Activated T-helper 17 cell treated with anti-CD3 and anti-CD28 coated beads, Interleukin-2, amount 50 U/mL, for 72 hours (primary cell): Measurements from ENCODE around the gene XXYLT1. TPM values are rescaled to one million over a fixed set of nuclear protein-coding genes. Genes with fewer than 3 reads are reported as not detected.

Experiments
- ATAC-seq: fragments of 150-1000 bp; cut with Tn5 transposase; replicated peaks from 2 replicates; pipeline ENCODE4 v1.10.0; 2021; ENCODE audit warnings: mild to moderate bottlenecking, moderate library complexity
- H3K27ac Mint-ChIP-seq: one replicate; pipeline ENCODE4 v1.8.0; 2022; ENCODE audit warnings: mixed read lengths
- H3K27me3 Mint-ChIP-seq: one replicate; pipeline ENCODE4 v1.8.0; 2022; ENCODE audit warnings: mixed read lengths
- H3K36me3 Mint-ChIP-seq: one replicate; pipeline ENCODE4 v1.8.0; 2022; ENCODE audit warnings: low read depth, mild to moderate bottlenecking, mixed read lengths
- H3K4me1 Mint-ChIP-seq: one replicate; pipeline ENCODE4 v1.8.0; 2022; ENCODE audit warnings: mixed read lengths
- H3K4me3 Mint-ChIP-seq: one replicate; pipeline ENCODE4 v1.8.0; 2022; ENCODE audit warnings: mild to moderate bottlenecking, mixed read lengths
- H3K9me3 Mint-ChIP-seq: one replicate; pipeline ENCODE4 v1.8.0; 2022; ENCODE audit warnings: mixed read lengths
- total RNA-seq, 2 donors: library from RNA; stranded (reverse); gene quantifications; one replicate each; pipeline ENCODE4 v1.2.3, GENCODE V29; 2022

Gene XXYLT1
- total RNA-seq, 2 donors from 2014 or later, result 7.0 to 7.4 TPM

DNA sequence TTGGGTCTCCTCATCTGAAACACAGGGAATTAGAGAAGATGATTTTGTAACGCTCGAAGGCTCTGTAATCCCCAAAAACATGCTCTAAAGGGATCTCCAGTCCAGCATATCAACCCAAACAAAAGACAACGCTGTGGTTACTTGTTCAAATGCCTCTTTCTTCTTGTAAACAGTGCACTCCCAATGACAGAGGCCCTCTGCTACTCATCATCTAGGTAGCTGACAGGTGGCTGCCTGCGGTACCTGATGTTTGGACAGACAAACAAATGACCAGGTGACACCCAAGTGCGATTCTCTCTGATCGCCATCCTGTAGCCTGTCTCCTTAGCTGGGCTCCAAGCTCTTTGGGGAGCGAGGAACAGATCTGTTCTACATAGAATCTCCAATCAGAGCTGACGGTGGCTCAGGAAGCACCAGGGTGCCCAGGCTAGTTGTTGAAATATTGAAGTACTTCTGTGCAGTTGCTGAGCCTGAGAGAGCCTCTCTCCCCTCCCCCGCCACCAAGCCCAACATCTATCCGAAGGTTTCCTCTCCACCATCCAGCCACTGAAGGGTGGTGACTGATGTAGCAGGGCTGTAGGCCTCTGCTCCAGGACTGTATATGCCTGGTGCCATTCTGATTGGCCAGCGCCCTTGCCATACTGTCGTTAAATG is 238.7 kb downstream of the XXYLT1 start:
- no peaks in the 10 kb centered on the region for H3K36me3 Mint-ChIP-seq
- H3K4me3 Mint-ChIP-seq, result no peak overlapping the region
- no peak for ATAC-seq
- H3K27ac Mint-ChIP-seq, result no peak overlapping the region
- H3K9me3 Mint-ChIP-seq, result no peaks in the 10 kb centered on the region
- peaks cover 6% of the 10 kb centered on the region for H3K27me3 Mint-ChIP-seq
- H3K4me1 Mint-ChIP-seq, result no peaks in the 10 kb centered on the region

DNA sequence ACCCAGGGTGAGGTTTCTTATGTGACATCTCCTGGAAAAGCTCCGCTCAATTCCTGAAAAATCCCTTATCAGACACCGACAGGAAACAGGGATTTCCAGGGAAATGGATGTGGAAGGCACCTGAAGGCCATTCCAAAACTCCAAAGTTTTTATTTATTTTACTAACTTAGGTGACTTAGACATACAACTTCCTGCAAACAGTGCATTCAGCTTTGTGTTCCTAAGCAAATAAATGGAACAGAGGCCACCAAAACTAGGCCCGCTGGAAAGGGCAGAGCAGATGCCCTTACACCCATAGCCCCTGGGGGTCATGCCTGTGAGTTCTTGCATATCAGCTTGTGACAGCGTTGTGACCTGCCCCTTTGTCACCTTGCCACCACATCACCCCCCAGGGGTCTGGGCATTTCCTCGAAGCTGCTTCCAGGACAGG is 239.4 kb downstream of the XXYLT1 start:
- Mint-ChIP-seq H3K9me3 (no peaks in the 10 kb centered on the region), H3K4me3 (no peak overlapping the region), H3K4me1 (no peaks in the 10 kb centered on the region), H3K27ac (no peak overlapping the region), H3K27me3 (peaks cover 6% of the 10 kb centered on the region), H3K36me3 (no peaks in the 10 kb centered on the region)
- no peak for ATAC-seq

DNA sequence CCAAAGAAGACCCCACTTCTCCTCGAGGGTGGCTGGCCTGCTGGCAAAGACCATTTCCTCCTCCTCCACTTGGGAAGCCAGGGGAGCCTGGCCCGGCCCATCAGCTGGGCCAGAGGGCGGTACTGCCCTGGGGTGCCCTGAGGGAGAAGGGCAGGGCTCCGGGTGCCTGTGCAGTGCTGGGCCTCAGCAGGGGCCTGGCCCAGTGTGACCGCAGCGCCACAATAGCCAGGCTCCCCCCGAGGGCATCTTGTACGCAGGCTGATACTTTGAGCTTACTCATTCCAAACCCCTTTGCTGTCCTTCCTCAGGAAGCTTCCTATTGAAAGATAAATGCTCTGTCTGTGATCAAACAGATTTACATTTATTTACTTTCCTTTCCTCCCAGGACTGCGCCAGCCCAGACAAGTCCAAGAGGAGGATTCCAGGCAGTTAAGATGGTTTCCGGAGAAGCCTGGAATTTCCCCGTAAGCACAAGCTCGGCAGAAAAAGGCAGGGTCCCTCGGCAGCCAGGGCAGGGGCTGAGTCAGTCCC is 240.1 kb downstream of the XXYLT1 start:
- Mint-ChIP-seq H3K27ac (no peak overlapping the region), H3K4me1 (no peaks in the 10 kb centered on the region), H3K4me3 (no peak overlapping the region), H3K36me3 (no peaks in the 10 kb centered on the region), H3K27me3 (peaks cover 6% of the 10 kb centered on the region), H3K9me3 (no peaks in the 10 kb centered on the region)
- no peak for ATAC-seq

DNA sequence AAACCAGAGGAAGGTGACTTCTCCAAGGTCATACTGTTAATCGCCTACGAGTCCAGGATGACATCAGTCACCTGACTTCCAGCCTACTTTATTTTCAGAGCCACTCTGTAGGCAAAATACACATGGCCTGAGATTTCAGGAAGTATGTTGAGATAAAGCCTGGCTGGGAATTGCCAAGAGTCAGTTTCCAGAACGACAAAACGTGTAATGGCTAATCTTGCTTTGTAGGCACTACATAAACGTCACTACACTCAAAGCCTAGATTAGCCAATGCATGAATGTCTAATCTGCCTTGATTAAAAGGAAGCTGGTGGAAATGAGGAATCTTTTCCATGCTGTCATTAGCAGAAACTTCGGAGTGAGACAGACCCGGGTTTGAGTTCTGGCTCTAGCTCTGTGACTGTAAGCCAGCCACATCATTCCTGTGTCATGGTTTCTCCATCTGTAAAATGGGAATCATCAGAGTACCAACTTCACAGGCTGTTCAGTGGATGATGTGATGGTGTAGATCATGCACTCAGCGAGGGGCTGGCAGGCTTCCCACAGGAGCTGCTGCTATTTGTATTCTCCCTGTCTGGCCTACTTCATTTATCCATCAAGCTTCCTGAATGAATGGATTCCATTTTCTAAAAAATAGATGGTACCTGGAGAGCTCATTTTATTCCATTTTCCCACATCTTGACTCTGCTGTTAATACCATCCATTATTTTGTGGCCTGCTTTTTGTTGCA is 241.9 kb downstream of the XXYLT1 start:
- Mint-ChIP-seq H3K27ac (no peak overlapping the region), H3K4me1 (no peaks in the 10 kb centered on the region), H3K9me3 (no peaks in the 10 kb centered on the region), H3K27me3 (peaks cover 8% of the 10 kb centered on the region), H3K4me3 (no peak overlapping the region), H3K36me3 (no peaks in the 10 kb centered on the region)
- no peak for ATAC-seq

DNA sequence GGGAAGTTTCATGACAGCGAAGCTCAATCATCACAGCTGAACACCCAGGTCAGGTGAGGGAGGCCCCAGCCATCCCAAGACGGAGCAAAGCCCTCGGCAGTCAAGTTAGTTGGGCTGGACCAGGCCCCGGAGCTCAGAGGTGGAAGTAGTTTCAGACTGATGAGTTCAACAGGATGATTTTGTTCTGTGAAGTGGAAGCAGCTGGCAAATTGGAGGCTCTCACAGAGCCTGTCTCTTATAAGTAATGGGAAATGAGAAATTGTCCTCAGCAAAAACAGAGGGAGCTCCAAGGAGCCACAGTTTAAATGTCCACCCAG is 245.1 kb downstream of the XXYLT1 start:
- no peaks in the 10 kb centered on the region for H3K9me3 Mint-ChIP-seq
- no peaks in the 10 kb centered on the region for H3K4me1 Mint-ChIP-seq
- ATAC-seq, result no peak

DNA sequence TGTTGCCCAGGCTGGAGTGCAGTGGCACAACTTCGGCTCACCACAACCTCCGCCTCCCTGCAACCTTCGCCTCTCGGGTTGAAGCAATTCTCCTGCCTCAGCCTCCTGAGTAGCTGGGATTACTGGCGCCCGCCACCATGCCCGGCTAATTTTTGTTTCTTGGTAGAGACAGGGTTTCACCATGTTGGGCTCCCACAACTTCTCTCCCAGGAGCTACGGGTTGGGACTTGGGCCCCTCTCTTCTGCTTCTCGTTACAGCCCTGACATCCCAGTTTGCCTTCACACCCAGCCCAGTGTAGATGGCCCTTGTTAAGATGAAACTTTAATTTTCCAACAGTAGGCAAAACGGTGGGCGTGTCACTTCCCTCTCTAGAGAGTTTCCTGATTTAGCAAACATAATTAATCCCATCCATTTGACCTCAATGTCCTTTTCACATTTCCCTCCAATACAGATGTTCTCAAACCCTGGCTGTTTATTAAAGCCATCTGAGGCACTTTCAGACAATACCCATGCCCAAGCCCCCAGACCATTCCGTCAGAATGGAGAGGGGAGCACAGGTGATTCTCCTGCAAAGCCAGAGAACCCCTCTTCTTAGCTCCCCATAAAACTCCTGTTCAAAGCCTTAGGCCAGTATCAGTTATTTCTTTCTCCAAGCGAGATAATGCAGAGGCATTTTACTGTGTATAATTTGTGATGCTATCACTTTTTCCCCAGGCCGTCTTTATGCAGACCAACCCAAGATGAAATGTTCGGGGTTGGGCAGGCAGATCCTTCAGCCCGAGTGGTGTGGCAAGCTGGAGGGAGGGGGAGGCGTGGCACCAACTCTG is 245.7 kb downstream of the XXYLT1 start:
- H3K4me1 Mint-ChIP-seq, result no peaks in the 10 kb centered on the region
- no peak overlapping the region for H3K27ac Mint-ChIP-seq
- peaks cover 18% of the 10 kb centered on the region for H3K27me3 Mint-ChIP-seq
- no peak for ATAC-seq
- H3K36me3 Mint-ChIP-seq, result no peaks in the 10 kb centered on the region
- H3K4me3 Mint-ChIP-seq, result no peak overlapping the region
- no peaks in the 10 kb centered on the region for H3K9me3 Mint-ChIP-seq

More for the DNA sequence above, 245.1 kb downstream of the XXYLT1 start:
- H3K36me3 Mint-ChIP-seq, result no peaks in the 10 kb centered on the region
- H3K27me3 Mint-ChIP-seq, result peaks cover 16% of the 10 kb centered on the region
- H3K27ac Mint-ChIP-seq, result no peak overlapping the region
- H3K4me3 Mint-ChIP-seq, result no peak overlapping the region

DNA sequence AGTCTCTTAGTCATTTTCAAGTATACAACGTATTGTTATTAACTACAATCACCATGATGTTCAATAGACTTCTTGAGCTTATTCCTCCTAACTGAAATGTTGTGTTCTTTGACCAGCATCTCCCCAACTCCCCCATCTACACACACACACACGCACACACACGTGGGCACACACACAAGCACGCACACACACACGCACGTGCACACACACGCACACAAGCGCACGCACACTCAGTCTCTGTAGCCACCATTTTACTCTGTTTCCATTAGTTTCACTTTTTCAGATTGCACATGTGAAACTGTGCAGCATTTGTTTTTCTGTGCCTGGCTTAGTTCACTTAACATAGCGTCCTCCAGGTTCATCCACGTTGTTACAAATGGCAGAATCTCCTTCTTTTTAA is 247.0 kb downstream of the XXYLT1 start:
- Mint-ChIP-seq H3K4me3 (no peak overlapping the region), H3K27ac (no peak overlapping the region), H3K9me3 (no peaks in the 10 kb centered on the region), H3K36me3 (no peaks in the 10 kb centered on the region), H3K27me3 (peaks cover 22% of the 10 kb centered on the region), H3K4me1 (no peaks in the 10 kb centered on the region)
- ATAC-seq, result no peak

DNA sequence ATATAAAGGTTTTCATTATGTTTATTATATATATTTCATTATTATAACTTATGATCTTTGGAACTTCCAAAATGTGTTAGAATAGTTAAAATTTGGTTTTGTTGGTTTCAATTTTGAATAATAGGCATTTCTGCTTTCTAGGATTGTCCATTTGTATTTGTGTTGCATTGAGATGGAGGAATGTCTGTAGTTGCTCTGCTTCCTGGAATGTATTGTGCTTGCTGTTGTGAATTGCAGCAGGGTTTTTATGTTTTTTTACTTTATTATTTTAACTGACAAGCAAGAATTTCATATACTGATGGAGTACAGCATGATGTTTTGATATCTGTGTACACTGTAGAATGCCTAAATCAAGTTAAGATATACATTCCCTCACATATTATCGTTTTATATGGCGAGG is 247.4 kb downstream of the XXYLT1 start:
- H3K4me3 Mint-ChIP-seq, result no peak overlapping the region
- no peak for ATAC-seq
- H3K36me3 Mint-ChIP-seq, result no peaks in the 10 kb centered on the region
- no peaks in the 10 kb centered on the region for H3K9me3 Mint-ChIP-seq
- H3K27ac Mint-ChIP-seq, result no peak overlapping the region
- peaks cover 24% of the 10 kb centered on the region for H3K27me3 Mint-ChIP-seq
- H3K4me1 Mint-ChIP-seq, result no peaks in the 10 kb centered on the region

DNA sequence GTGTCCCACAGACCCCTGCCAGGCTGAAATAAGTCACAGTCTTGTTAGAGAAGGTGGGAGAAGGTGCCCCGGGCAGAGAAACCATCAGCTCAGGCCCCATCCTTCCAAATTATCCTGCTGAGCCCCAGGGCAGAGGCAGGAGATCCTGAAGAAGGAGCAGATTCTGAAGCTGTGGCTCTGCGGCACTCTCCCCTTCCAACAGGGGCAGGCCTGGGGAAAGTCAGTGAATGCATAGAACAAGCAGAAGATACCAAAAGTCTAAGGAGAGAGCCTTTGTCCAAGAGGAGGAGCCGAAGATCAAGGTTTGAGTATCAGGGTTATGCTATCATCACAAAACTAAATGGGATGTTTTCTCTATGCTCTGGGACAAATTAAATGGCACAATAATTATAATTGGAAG is 249.3 kb downstream of the XXYLT1 start:
- no peaks in the 10 kb centered on the region for H3K36me3 Mint-ChIP-seq
- no peaks in the 10 kb centered on the region for H3K9me3 Mint-ChIP-seq
- no peak overlapping the region for H3K4me3 Mint-ChIP-seq
- no peak for ATAC-seq
- H3K4me1 Mint-ChIP-seq, result no peaks in the 10 kb centered on the region
- peaks cover 27% of the 10 kb centered on the region for H3K27me3 Mint-ChIP-seq
- no peak overlapping the region for H3K27ac Mint-ChIP-seq

DNA sequence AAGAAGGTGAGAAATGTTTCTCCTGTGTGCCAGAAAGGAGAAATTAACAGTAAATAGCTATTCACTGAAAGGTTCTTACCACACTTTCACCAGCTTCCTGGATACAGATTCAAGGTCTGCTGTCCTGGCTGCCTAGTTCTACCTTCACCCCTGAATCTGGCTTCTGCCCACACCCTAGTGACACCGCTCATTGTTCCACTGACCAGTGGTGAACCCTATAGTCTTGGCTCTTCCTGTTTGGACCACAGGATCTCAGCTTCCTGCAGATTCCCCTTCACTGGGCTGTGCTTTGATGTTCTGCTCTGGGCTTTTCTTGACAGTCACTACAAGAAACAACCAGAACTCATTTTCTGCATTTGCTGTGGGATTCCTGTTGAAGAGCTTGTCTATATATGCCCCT is 250.0 kb downstream of the XXYLT1 start:
- no peaks in the 10 kb centered on the region for H3K36me3 Mint-ChIP-seq
- no peaks in the 10 kb centered on the region for H3K4me1 Mint-ChIP-seq
- no peaks in the 10 kb centered on the region for H3K9me3 Mint-ChIP-seq
- ATAC-seq, result no peak
- H3K27me3 Mint-ChIP-seq, result peaks cover 27% of the 10 kb centered on the region
- H3K4me3 Mint-ChIP-seq, result no peak overlapping the region
- no peak overlapping the region for H3K27ac Mint-ChIP-seq

DNA sequence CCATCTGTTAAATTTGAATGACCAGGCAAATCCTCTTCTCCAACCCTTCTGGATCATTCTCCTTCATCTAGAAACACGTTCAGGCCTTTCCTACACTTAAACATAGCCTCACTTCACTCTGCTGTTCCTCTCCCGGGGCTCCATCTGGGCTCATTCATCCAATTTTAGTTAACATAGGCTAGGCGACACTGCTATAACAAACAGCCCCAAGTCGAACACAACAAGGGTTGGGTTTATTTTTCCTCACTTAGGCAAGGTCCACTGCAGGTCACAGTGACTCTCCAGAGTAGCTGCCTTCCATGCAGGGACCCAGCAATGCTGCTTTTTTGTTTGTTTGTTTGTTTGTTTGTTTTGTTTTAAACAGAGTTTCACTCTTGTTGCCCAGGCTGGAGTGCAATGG is 250.8 kb downstream of the XXYLT1 start:
- no peaks in the 10 kb centered on the region for H3K36me3 Mint-ChIP-seq
- H3K27ac Mint-ChIP-seq, result no peak overlapping the region
- H3K27me3 Mint-ChIP-seq, result peaks cover 23% of the 10 kb centered on the region
- H3K4me1 Mint-ChIP-seq, result no peaks in the 10 kb centered on the region
- no peak overlapping the region for H3K4me3 Mint-ChIP-seq
- ATAC-seq, result no peak
- H3K9me3 Mint-ChIP-seq, result no peaks in the 10 kb centered on the region

DNA sequence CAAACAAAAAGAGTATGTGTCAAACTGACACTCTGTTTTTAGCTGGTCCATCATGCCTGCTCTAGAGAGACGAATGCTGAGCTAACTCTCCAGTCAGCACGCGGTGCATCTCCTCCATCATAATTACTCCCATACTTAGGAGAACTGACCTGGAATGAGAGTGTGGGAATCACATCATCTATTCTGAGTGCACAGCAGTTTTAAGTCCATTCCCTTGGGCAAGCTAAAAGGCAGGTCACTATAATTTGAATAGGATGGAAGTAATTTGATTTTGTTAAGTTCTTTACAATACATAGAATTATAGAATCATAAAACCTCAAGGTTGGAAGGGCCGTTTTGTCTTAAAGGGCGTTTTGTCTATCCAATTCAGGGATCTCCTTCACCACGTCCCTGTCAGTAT is 251.6 kb downstream of the XXYLT1 start:
- H3K36me3 Mint-ChIP-seq, result no peaks in the 10 kb centered on the region
- no peak for ATAC-seq

More for the DNA sequence above, 251.6 kb downstream of the XXYLT1 start:
- Mint-ChIP-seq H3K4me1 (peaks cover 4% of the 10 kb centered on the region), H3K27me3 (peaks cover 22% of the 10 kb centered on the region), H3K4me3 (no peak overlapping the region), H3K27ac (no peak overlapping the region), H3K9me3 (no peaks in the 10 kb centered on the region)
